K562 (cell line): Measurements from ENCODE around the gene C1R. TPM values are rescaled to one million over a fixed set of nuclear protein-coding genes. Genes with fewer than 3 reads are reported as not detected.
A peak's percentile ranks its signal among the peaks of the same experiment; 100 is the strongest.

Experiments used
- CBFA2T3 ChIP-seq: fragments of 450-650 bp; IDR thresholded peaks from 2 replicates; pipeline ENCODE4 v1.6.1; 2017
- CCNT2 ChIP-seq: IDR thresholded peaks from 2 replicates; pipeline ENCODE4 v1.6.1; 2011; ENCODE audit warnings: borderline replicate concordance, low read depth, mild to moderate bottlenecking, moderate library complexity, mixed read lengths, low read length; ENCODE audit not compliant: insufficient read length; ENCODE audit errors: extremely low read depth
- CEBPG ChIP-seq, 3 experiments: fragments of 200-800 bp in 1 of 3; sonication (Bioruptor generic) in 1 of 3; sonication (generic) in 1 of 3; formaldehyde crosslinking in 1 of 3; IDR thresholded peaks in 2 of 3; conservative IDR thresholded peaks in 1 of 3; 2 replicates each; pipeline versions ENCODE4 v1.6.1 to v1.8.0; 2016 to 2022; ENCODE audit warnings: missing compliant biosample characterization in 2 of 3, missing genetic modification characterization in 2 of 3, mild to moderate bottlenecking in 1 of 3, missing genetic modification reagents in 1 of 3
- DEAF1 ChIP-seq: fragments of 450-650 bp; formaldehyde crosslinking; IDR thresholded peaks from 2 replicates; pipeline ENCODE4 v1.4.0; 2020; ENCODE audit warnings: mild to moderate bottlenecking, moderate library complexity
- GABPB2 ChIP-seq: fragments of 250-450 bp; sonication (Bioruptor Pico); conservative IDR thresholded peaks from 2 replicates; pipeline ENCODE4 v1.5.1; 2021; ENCODE audit warnings: mild to moderate bottlenecking
- KAT7 ChIP-seq: sonication (generic); formaldehyde crosslinking; IDR thresholded peaks from 2 replicates; pipeline ENCODE4 v1.8.0; 2022; ENCODE audit warnings: missing genetic modification reagents, mild to moderate bottlenecking, borderline replicate concordance
- TAF15 ChIP-seq: fragments of 200-400 bp; formaldehyde crosslinking; IDR thresholded peaks from 2 replicates; pipeline ENCODE4 v1.6.1; 2017; ENCODE audit warnings: mild to moderate bottlenecking, low read depth, low read length, moderate library complexity
- TBL1XR1 ChIP-seq, 2 experiments: IDR thresholded peaks; 2 replicates each; pipeline ENCODE4 v1.6.1; 2012; ENCODE audit warnings: improper control_type of control experiment in 2 of 2, low read length in 2 of 2, mild to moderate bottlenecking in 1 of 2
- ZBTB1 ChIP-seq: sonication (generic); formaldehyde crosslinking; IDR thresholded peaks from 2 replicates; pipeline ENCODE4 v1.8.1; 2023; ENCODE audit warnings: missing genetic modification reagents, low read depth, mild to moderate bottlenecking, borderline replicate concordance
- polyA plus RNA-seq, 8 experiments: library from polyadenylated mRNA; depleted of rRNA in 4 of 8; stranded (reverse) in 5 of 8; unstranded in 3 of 8; fragments of >200 nt; fragmentation: Nextera tagmentation in 2 of 8; fragmentation: Illumina TruSeq in 1 of 8; extraction: Ambion mirVana in 2 of 8; extraction: Trizol in 1 of 8; gene quantifications; 2 replicates each; pipeline versions ENCODE4 v1.2.1 to v1.2.3, GENCODE V29; 2011 to 2014; ENCODE audit warnings: inconsistent platforms in 1 of 8, missing spikeins in 1 of 8
- total RNA-seq, 7 experiments: library from RNA; depleted of rRNA in 6 of 7; stranded (reverse); fragments of >200 nt in 6 of 7; fragmentation: Illumina TruSeq in 2 of 7; extraction: Trizol in 2 of 7; gene quantifications; 2 replicates each; pipeline versions ENCODE4 v1.2.1 to v1.2.3, GENCODE V29; 2011 to 2021; ENCODE audit warnings: low replicate concordance in 1 of 7
- TF ChIP-seq, protein P1 (sequence below), 2 experiments: fragments of 450-650 bp in 1 of 2; sonication (generic) in 1 of 2; formaldehyde crosslinking in 1 of 2; IDR thresholded peaks; 2 replicates each; pipeline versions ENCODE4 v1.7.1 to v1.9.0; 2016 to 2022; ENCODE audit warnings: inconsistent platforms in 1 of 2, mild to moderate bottlenecking in 1 of 2, missing genetic modification reagents in 1 of 2
- TF ChIP-seq, protein P2 (sequence below), 2 experiments: IDR thresholded peaks in 1 of 2; conservative IDR thresholded peaks in 1 of 2; 2 replicates each; pipeline ENCODE4 v1.6.1; 2016; ENCODE audit warnings: low read depth in 2 of 2, mild to moderate bottlenecking in 1 of 2, missing compliant biosample characterization in 1 of 2, missing genetic modification characterization in 1 of 2, moderate library complexity in 1 of 2

Gene C1R
- total and polyA plus RNA-seq, 9 of the 15 experiments (the other 6 are each of a cell fraction or from before 2014, with no cell fraction given), result 0.07 to 1.0 (median 0.33) TPM; not detected in 1

DNA sequence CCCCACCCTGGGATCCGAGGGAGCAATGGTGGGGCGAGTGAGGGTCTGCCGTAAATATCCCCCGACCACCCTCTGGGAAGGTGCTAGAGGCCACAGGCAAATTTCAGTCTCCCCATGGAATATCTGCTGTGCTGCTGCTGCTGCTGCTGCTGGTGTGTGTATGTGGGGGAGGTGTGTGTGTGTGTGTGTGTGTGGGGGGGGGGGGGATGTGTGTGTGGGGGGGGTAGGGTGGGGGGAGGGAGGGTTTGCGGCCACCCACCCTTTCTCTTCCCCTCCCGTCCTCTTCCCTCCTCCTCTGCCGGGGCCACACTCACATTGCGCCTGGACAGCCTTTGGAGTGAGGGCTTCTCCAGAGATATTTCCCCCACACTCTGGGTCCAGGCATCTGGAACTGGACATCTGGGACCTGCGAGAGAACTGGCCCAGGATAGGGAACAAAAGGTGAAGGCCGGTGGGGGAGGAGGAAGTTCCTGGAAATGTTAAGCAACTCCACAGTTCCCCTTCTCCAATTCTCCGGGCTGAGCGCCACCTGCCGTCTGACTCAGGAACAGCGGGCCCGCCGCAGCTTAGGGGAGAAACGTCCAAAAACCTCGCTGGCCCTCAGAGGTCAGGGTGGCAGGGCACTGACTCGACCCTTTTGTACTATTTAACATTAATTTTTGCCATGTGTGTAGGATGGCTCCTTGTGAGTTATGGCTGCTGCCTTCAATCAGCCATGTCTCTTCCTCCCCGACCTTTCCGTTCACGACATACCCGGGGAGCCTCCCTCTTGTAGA is 16.7 kb upstream of the C1R start, which contains the start of gene C1RL (continued):
- TF ChIP-seq DEAF1 (CRISPR knock-in tag) (no peak), TAF15 (no peak), KAT7 (CRISPR knock-in tag) (peak; percentile 45; the same call in 1 of the 2 replicates), CBFA2T3 (peak; percentile 40; the same call in 1 of the 2 replicates), GABPB2 (CRISPR knock-in tag) (no peak), ZBTB1 (CRISPR knock-in tag) (no peak), CCNT2 (no peak), TBL1XR1 (IDR thresholded peaks at IDR 0.05; ENCODE audit: low read length in 2 of 2) (peak in 1 of 2 experiments; percentile 18; a peak in 1 of 4 replicates), CEBPG (CRISPR knock-in tag; IDR thresholded peaks at IDR 0.05) (peak; percentile 90), CEBPG (tag; conservative IDR thresholded peaks at IDR 0.05 in 1 of 2, IDR thresholded peaks at IDR 0.05 in 1 of 2) (peak; percentile 92 to 93)
- TF ChIP-seq, protein P1, sequence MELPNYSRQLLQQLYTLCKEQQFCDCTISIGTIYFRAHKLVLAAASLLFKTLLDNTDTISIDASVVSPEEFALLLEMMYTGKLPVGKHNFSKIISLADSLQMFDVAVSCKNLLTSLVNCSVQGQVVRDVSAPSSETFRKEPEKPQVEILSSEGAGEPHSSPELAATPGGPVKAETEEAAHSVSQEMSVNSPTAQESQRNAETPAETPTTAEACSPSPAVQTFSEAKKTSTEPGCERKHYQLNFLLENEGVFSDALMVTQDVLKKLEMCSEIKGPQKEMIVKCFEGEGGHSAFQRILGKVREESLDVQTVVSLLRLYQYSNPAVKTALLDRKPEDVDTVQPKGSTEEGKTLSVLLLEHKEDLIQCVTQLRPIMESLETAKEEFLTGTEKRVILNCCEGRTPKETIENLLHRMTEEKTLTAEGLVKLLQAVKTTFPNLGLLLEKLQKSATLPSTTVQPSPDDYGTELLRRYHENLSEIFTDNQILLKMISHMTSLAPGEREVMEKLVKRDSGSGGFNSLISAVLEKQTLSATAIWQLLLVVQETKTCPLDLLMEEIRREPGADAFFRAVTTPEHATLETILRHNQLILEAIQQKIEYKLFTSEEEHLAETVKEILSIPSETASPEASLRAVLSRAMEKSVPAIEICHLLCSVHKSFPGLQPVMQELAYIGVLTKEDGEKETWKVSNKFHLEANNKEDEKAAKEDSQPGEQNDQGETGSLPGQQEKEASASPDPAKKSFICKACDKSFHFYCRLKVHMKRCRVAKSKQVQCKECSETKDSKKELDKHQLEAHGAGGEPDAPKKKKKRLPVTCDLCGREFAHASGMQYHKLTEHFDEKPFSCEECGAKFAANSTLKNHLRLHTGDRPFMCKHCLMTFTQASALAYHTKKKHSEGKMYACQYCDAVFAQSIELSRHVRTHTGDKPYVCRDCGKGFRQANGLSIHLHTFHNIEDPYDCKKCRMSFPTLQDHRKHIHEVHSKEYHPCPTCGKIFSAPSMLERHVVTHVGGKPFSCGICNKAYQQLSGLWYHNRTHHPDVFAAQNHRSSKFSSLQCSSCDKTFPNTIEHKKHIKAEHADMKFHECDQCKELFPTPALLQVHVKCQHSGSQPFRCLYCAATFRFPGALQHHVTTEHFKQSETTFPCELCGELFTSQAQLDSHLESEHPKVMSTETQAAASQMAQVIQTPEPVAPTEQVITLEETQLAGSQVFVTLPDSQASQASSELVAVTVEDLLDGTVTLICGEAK (IDR thresholded peaks at IDR 0.05), result no peak
- TF ChIP-seq, protein P1 (CRISPR knock-in tag; IDR thresholded peaks at IDR 0.05), result no peak
- TF ChIP-seq, protein P2, sequence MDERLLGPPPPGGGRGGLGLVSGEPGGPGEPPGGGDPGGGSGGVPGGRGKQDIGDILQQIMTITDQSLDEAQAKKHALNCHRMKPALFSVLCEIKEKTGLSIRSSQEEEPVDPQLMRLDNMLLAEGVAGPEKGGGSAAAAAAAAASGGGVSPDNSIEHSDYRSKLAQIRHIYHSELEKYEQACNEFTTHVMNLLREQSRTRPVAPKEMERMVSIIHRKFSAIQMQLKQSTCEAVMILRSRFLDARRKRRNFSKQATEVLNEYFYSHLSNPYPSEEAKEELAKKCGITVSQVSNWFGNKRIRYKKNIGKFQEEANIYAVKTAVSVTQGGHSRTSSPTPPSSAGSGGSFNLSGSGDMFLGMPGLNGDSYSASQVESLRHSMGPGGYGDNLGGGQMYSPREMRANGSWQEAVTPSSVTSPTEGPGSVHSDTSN (CRISPR knock-in tag; IDR thresholded peaks at IDR 0.05; ENCODE audit: low read depth), result no peak
- TF ChIP-seq, protein P2 (tag; conservative IDR thresholded peaks at IDR 0.05; ENCODE audit: low read depth), result no peak
